Measurements from ENCODE around the gene DNHD1. TPM values are rescaled to one million over a fixed set of nuclear protein-coding genes. Genes with fewer than 3 reads are reported as not detected.

Gene DNHD1
- total RNA-seq, 1 donor from 2014 or later = 20.0 TPM

DNA sequence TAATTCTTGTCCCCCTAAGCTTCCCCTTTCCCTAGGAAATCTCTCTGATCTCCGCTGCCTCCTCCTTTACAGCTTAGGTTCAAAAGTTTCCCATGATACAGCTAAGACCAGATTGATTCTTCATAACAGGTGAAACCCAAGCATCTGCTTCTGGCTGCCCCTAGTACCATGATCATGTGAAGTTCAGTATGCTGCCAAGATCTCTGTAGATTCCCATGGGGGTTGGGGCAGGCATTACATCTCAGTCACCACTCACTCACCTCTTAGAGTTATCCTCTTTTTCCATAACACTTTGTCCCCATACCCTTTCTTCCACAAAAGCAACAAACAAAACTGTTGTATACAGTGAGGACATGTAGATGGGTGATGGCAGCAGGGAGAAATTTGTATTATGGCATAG is 62.3 kb downstream of the DNHD1 start:
- Mint-ChIP-seq H3K9me3 (no peaks in the 10 kb centered on the region), H3K36me3 (ENCODE audit: low read depth) (peaks cover 10% of the 10 kb centered on the region), H3K27me3 (ENCODE audit: insufficient read depth) (no peaks in the 10 kb centered on the region), H3K27ac (no peak overlapping the region), H3K4me3 (no peak overlapping the region), H3K4me1 (ENCODE audit: low read depth) (no peaks in the 10 kb centered on the region)
- DNase-seq (ENCODE audit: low spot score) = no peak
- intact Hi-C loops (cut with micrococcal nuclease) = no loop called here

GRCh38 chr11:6561288-6561687 is 64.2 kb downstream of the DNHD1 start:
- H3K36me3 Mint-ChIP-seq (ENCODE audit: low read depth) = peaks cover 16% of the 10 kb centered on the region
- no peaks in the 10 kb centered on the region for H3K27me3 Mint-ChIP-seq (ENCODE audit: insufficient read depth)
- no peaks in the 10 kb centered on the region for H3K4me1 Mint-ChIP-seq (ENCODE audit: low read depth)
- H3K9me3 Mint-ChIP-seq = no peaks in the 10 kb centered on the region
- no peak for DNase-seq (ENCODE audit: low spot score)
- H3K4me3 Mint-ChIP-seq = no peak overlapping the region
- intact Hi-C loops (cut with micrococcal nuclease) = no loop called here
- H3K27ac Mint-ChIP-seq = no peak overlapping the region

- Mint-ChIP-seq H3K9me3 (no peaks in the 10 kb centered on the region), H3K27ac (no peak overlapping the region), H3K27me3 (ENCODE audit: insufficient read depth) (no peaks in the 10 kb centered on the region), H3K36me3 (ENCODE audit: low read depth) (peaks cover 20% of the 10 kb centered on the region), H3K4me3 (no peak overlapping the region), H3K4me1 (ENCODE audit: low read depth) (no peaks in the 10 kb centered on the region)
- intact Hi-C loops (cut with micrococcal nuclease) = no loop called here
- DNase-seq (ENCODE audit: low spot score) = no peak
Observed at GRCh38 chr11:6563121-6563619, 66.1 kb downstream of the DNHD1 start.

DNA sequence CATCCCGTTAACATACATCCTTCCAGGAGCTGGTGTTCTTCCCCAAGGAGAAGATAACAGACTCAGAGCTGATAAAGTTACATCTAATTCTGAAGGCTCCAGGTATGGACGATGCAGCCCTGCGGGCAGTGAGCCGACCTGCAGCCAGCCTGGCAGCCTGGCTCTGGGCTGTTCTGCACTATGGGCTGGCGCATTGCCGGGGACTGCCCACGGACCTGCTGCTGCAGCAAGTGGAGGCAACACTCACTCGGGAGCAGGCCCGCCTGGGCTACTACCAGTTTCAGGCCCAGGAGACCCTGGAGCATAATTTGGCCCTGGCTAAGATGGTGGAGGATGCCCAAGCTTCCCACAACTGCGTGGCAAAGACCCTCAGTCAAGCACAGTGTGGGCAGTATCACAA is 66.6 kb downstream of the DNHD1 start:
- no peak overlapping the region for H3K27ac Mint-ChIP-seq
- no peak overlapping the region for H3K4me3 Mint-ChIP-seq
- peaks cover 20% of the 10 kb centered on the region for H3K36me3 Mint-ChIP-seq (ENCODE audit: low read depth)
- no peaks in the 10 kb centered on the region for H3K9me3 Mint-ChIP-seq
- intact Hi-C loops (cut with micrococcal nuclease) = no loop called here
- no peak for DNase-seq (ENCODE audit: low spot score)
- no peaks in the 10 kb centered on the region for H3K4me1 Mint-ChIP-seq (ENCODE audit: low read depth)
- no peaks in the 10 kb centered on the region for H3K27me3 Mint-ChIP-seq (ENCODE audit: insufficient read depth)

- no peak for DNase-seq (ENCODE audit: low spot score)
- intact Hi-C loops (cut with micrococcal nuclease) = no loop called here
- H3K4me1 Mint-ChIP-seq (ENCODE audit: low read depth) = no peaks in the 10 kb centered on the region
- H3K9me3 Mint-ChIP-seq = no peaks in the 10 kb centered on the region
- peaks cover 21% of the 10 kb centered on the region for H3K36me3 Mint-ChIP-seq (ENCODE audit: low read depth)
- H3K4me3 Mint-ChIP-seq = no peak overlapping the region
- H3K27ac Mint-ChIP-seq = no peak overlapping the region
- no peaks in the 10 kb centered on the region for H3K27me3 Mint-ChIP-seq (ENCODE audit: insufficient read depth)
Observed at GRCh38 chr11:6565325-6565724, 68.2 kb downstream of the DNHD1 start.

DNA sequence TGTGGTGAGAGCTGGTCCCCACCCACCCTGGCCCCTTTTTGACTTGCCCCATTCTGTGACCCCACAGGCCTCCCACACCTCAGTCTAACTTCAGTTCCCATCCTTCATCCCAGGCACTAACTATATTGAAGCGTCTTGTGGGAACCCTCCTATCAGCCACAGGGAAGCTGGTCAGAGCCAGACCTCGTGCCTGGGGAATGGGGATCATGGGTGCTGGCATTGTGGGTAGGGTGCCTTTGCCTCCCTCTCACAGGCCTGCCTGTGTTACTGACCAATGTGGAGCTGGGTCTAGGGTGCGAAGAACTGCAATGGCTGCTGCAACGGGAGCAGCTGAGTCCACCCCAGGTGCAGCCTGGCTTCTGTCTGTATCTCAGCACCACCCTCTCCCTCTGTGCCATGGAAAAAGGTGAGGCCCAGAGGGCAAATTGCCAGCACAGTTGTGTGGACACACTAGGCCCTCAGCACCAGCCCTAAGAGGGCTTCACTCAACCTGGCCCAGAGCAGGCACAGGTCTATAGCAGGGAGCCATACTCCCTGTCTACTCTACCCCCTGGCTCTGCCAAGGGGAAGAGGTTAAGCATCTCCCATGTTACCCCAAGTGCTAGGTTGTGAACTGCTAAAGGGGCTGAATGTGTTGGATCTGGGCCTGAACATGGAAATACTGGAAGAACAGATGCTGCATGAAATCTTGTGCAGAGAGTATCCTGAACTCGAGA is 69.1 kb downstream of the DNHD1 start:
- Mint-ChIP-seq H3K9me3 (no peaks in the 10 kb centered on the region), H3K27ac (no peak overlapping the region), H3K36me3 (ENCODE audit: low read depth) (peaks cover 21% of the 10 kb centered on the region), H3K4me1 (ENCODE audit: low read depth) (no peaks in the 10 kb centered on the region), H3K27me3 (ENCODE audit: insufficient read depth) (no peaks in the 10 kb centered on the region), H3K4me3 (no peak overlapping the region)
- DNase-seq (ENCODE audit: low spot score) = no peak
- intact Hi-C loops (cut with micrococcal nuclease) = no loop called here

GRCh38 chr11:6566704-6567370 is 69.8 kb downstream of the DNHD1 start:
- no peak overlapping the region for H3K4me3 Mint-ChIP-seq
- H3K27ac Mint-ChIP-seq = no peak overlapping the region
- no peaks in the 10 kb centered on the region for H3K27me3 Mint-ChIP-seq (ENCODE audit: insufficient read depth)
- peaks cover 19% of the 10 kb centered on the region for H3K36me3 Mint-ChIP-seq (ENCODE audit: low read depth)
- intact Hi-C loops (cut with micrococcal nuclease) = no loop called here
- no peak for DNase-seq (ENCODE audit: low spot score)
- no peaks in the 10 kb centered on the region for H3K9me3 Mint-ChIP-seq
- no peaks in the 10 kb centered on the region for H3K4me1 Mint-ChIP-seq (ENCODE audit: low read depth)

DNA sequence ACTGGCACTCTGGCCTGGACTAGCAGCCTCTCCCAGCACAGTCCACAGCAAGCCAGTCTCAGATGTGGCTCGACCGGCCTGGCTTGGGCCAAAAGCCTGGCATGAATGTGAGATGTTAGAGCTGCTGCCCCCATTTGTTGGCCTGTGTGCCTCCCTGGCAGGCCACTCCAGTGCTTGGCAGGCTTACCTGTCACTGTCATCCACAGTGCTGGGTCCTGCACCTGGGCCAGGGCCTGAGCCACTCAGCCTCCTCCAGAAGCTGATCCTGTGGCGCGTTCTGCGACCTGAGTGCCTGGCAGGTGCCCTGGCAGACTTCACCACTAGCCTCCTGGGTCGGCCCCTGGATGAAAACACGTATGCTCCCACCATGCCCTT is 70.3 kb downstream of the DNHD1 start:
- intact Hi-C loops (cut with micrococcal nuclease) = no loop called here
- H3K27me3 Mint-ChIP-seq (ENCODE audit: insufficient read depth) = no peaks in the 10 kb centered on the region
- H3K4me1 Mint-ChIP-seq (ENCODE audit: low read depth) = no peaks in the 10 kb centered on the region
- no peak overlapping the region for H3K27ac Mint-ChIP-seq
- H3K9me3 Mint-ChIP-seq = no peaks in the 10 kb centered on the region
- no peak overlapping the region for H3K4me3 Mint-ChIP-seq
- H3K36me3 Mint-ChIP-seq (ENCODE audit: low read depth) = peaks cover 19% of the 10 kb centered on the region
- DNase-seq (ENCODE audit: low spot score) = no peak

DNA sequence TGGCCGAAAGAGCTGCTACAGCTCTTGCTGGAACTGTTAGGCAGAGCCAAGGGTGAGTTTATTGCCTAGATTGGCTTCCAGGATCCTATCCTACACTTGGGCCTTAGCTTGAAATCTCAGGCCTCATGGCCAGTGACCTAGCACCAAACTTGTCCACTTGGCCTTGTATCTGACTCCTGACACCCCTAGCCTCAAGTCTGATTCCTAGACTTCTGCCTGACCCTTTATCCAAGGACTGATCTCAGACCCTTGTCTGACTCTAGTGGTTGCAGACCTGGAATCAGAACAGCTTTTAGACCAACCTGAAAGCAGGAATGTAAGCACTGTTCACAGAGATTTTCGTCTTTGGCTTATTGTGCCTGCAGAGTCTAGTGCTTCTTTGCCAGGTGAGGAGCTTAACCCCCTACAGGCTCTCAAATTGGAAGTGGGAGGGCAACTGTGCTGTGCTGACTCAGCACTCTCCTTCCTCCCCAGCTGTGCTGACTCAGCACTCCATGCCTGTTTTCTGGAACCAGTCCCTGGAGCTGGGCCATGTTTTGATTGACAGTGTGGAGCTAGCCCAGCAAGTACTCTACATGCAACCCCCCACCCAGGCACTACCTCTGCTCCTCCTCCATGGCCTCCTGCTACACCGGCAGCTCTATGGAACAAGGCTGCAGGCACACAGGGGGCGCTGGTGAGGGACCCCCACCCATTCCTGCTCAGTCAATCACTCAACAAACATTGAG is 71.3 kb downstream of the DNHD1 start:
- H3K27me3 Mint-ChIP-seq (ENCODE audit: insufficient read depth) = no peaks in the 10 kb centered on the region
- peaks cover 19% of the 10 kb centered on the region for H3K36me3 Mint-ChIP-seq (ENCODE audit: low read depth)
- DNase-seq (ENCODE audit: low spot score) = no peak

GRCh38 chr11:6569706-6570105 is 72.6 kb downstream of the DNHD1 start:
- no peak for DNase-seq (ENCODE audit: low spot score)
- intact Hi-C loops (cut with micrococcal nuclease) = no loop called here
- no peak overlapping the region for H3K27ac Mint-ChIP-seq
- peaks cover 19% of the 10 kb centered on the region for H3K36me3 Mint-ChIP-seq (ENCODE audit: low read depth)
- H3K27me3 Mint-ChIP-seq (ENCODE audit: insufficient read depth) = no peaks in the 10 kb centered on the region
- no peaks in the 10 kb centered on the region for H3K9me3 Mint-ChIP-seq
- no peaks in the 10 kb centered on the region for H3K4me1 Mint-ChIP-seq (ENCODE audit: low read depth)
- no peak overlapping the region for H3K4me3 Mint-ChIP-seq

More for the DNA sequence above, 71.3 kb downstream of the DNHD1 start:
- no peak overlapping the region for H3K4me3 Mint-ChIP-seq
- no peaks in the 10 kb centered on the region for H3K9me3 Mint-ChIP-seq
- intact Hi-C loops (cut with micrococcal nuclease) = no loop called here
- H3K27ac Mint-ChIP-seq = no peak overlapping the region
- no peaks in the 10 kb centered on the region for H3K4me1 Mint-ChIP-seq (ENCODE audit: low read depth)

DNA sequence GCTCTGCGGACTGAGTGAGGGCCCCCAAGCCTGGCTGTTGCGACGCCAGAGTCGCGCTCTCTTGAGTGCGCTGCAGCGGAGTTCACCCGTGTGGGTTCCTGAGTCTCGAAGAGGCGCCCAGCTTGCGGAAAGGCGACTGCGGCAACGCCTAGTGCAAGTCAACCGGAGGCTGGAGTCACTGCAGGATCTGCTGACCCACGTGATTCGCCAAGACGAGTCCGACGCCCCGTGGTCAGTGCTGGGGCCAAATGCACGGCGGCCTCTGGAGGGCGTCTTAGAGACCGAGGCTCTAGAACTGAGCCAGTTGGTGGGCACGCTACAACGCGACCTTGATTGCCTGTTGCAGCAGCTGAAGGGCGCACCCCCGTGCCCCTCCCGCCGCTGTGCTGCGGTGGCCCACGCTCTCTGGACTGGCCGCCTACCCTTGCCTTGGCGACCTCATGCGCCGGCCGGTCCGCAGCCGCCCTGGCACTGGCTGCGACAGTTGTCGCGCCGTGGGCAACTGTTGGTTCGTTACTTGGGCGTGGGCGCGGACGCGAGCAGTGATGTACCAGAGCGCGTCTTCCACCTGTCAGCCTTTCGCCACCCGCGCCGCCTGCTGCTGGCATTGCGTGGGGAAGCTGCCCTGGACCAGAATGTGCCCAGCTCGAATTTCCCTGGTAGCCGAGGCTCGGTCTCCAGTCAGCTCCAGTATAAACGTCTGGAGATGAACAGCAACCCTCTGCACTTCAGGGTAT is 73.8 kb downstream of the DNHD1 start:
- Mint-ChIP-seq H3K4me1 (ENCODE audit: low read depth) (peaks cover 4% of the 10 kb centered on the region), H3K36me3 (ENCODE audit: low read depth) (peaks cover 15% of the 10 kb centered on the region), H3K27me3 (ENCODE audit: insufficient read depth) (no peaks in the 10 kb centered on the region), H3K4me3 (no peak overlapping the region), H3K9me3 (no peaks in the 10 kb centered on the region), H3K27ac (no peak overlapping the region)
- no peak for DNase-seq (ENCODE audit: low spot score)
- intact Hi-C loops (cut with micrococcal nuclease) = no loop called here

GRCh38 chr11:6571434-6572008 is 74.4 kb downstream of the DNHD1 start:
- peaks cover 14% of the 10 kb centered on the region for H3K36me3 Mint-ChIP-seq (ENCODE audit: low read depth)
- no peaks in the 10 kb centered on the region for H3K9me3 Mint-ChIP-seq
- no peaks in the 10 kb centered on the region for H3K27me3 Mint-ChIP-seq (ENCODE audit: insufficient read depth)
- no peak overlapping the region for H3K27ac Mint-ChIP-seq
- intact Hi-C loops (cut with micrococcal nuclease) = no loop called here
- peaks cover 4% of the 10 kb centered on the region for H3K4me1 Mint-ChIP-seq (ENCODE audit: low read depth)
- DNase-seq (ENCODE audit: low spot score) = no peak
- no peak overlapping the region for H3K4me3 Mint-ChIP-seq

All from activated T-helper 1 cell treated with anti-CD3 and anti-CD28 coated beads, Interleukin-12 subunit alpha, Interleukin-12 subunit beta, Interleukin-2, Interleukin-4 antibody, amounts not matched to agents 30 ng/mL and 10 ng/mL and 1 ng/mL, durations not matched to agents 14 hours and 24 hours and 36 hours (primary cell).